H9 (cell line): ENCODE measurements around the gene DGKB. TPM values are rescaled to one million over a fixed set of nuclear protein-coding genes. Genes with fewer than 3 reads are reported as not detected.

Source experiments
- DNase-seq: peaks from one replicate; pipeline ENCODE4 v3.0.0-alpha.2; 2017
- H2AFZ ChIP-seq: one replicate; pipeline ENCODE4 v1.6.1; 2013; ENCODE audit warnings: mild to moderate bottlenecking, low read length, control low read depth, moderate library complexity
- H2AK5ac ChIP-seq: 2 replicates; pipeline ENCODE4 v1.6.1; 2013; ENCODE audit warnings: low read length, control low read depth, mixed read lengths; ENCODE audit not compliant: insufficient read length
- H2BK120ac ChIP-seq: one replicate; pipeline ENCODE4 v1.6.1; 2013; ENCODE audit warnings: low read depth, mild to moderate bottlenecking, low read length, control low read depth, inconsistent platforms; ENCODE audit not compliant: poor library complexity, severe bottlenecking
- H2BK12ac ChIP-seq: 2 replicates; pipeline ENCODE4 v1.6.1; 2013; ENCODE audit warnings: low read length, control low read depth, mixed read lengths, low read depth; ENCODE audit not compliant: insufficient read length
- H2BK15ac ChIP-seq: 2 replicates; pipeline ENCODE4 v1.6.1; 2013; ENCODE audit warnings: low read depth, low read length, control low read depth
- H2BK20ac ChIP-seq: one replicate; pipeline ENCODE4 v1.6.1; 2013; ENCODE audit warnings: low read depth, mild to moderate bottlenecking, low read length, control low read depth, inconsistent platforms; ENCODE audit not compliant: poor library complexity, severe bottlenecking
- H2BK5ac ChIP-seq: 2 replicates; pipeline ENCODE4 v1.6.1; 2013; ENCODE audit warnings: low read length, control low read depth, mixed read lengths; ENCODE audit not compliant: insufficient read length
- H3K14ac ChIP-seq: 2 replicates; pipeline ENCODE4 v1.6.1; 2013; ENCODE audit warnings: low read length, control low read depth; ENCODE audit not compliant: insufficient read depth
- H3K18ac ChIP-seq: 2 replicates; pipeline ENCODE4 v1.6.1; 2013; ENCODE audit warnings: low read depth, mild to moderate bottlenecking, mixed read lengths, low read length, control low read depth; ENCODE audit not compliant: insufficient read length
- H3K23ac ChIP-seq: 2 replicates; pipeline ENCODE4 v1.6.1; 2013; ENCODE audit warnings: low read length, control low read depth, mixed read lengths, low read depth; ENCODE audit not compliant: insufficient read length
- H3K23me2 ChIP-seq: 2 replicates; pipeline ENCODE4 v1.6.1; 2013; ENCODE audit warnings: low read depth, mild to moderate bottlenecking, mixed read lengths, low read length, control low read depth; ENCODE audit not compliant: insufficient read length, poor library complexity, severe bottlenecking
- H3K27ac ChIP-seq: 2 replicates; pipeline ENCODE4 v1.5.1; 2013; ENCODE audit warnings: low read length, control low read depth, mixed read lengths, low read depth; ENCODE audit not compliant: insufficient read length
- H3K27me3 ChIP-seq: 2 replicates; pipeline ENCODE4 v1.6.1; 2013; ENCODE audit warnings: low read length, control low read depth, inconsistent platforms; ENCODE audit not compliant: insufficient read depth
- H3K4ac ChIP-seq: 2 replicates; pipeline ENCODE4 v1.6.1; 2013; ENCODE audit warnings: low read depth, mild to moderate bottlenecking, control low read depth, inconsistent platforms, low read length, moderate library complexity
- H3K4me1 ChIP-seq: 2 replicates; pipeline ENCODE4 v1.6.1; 2013; ENCODE audit warnings: low read length, control low read depth, inconsistent platforms; ENCODE audit not compliant: insufficient read depth
- H3K4me2 ChIP-seq: 2 replicates; pipeline ENCODE4 v1.6.1; 2013; ENCODE audit warnings: low read length, control low read depth, mixed read lengths; ENCODE audit not compliant: insufficient read length, insufficient read depth
- H3K56ac ChIP-seq: 2 replicates; pipeline ENCODE4 v1.6.1; 2013; ENCODE audit warnings: low read depth, mild to moderate bottlenecking, mixed read lengths, low read length, control low read depth; ENCODE audit not compliant: insufficient read length
- H3K79me1 ChIP-seq: 2 replicates; pipeline ENCODE4 v1.6.1; 2013; ENCODE audit warnings: low read depth, mild to moderate bottlenecking, moderate library complexity, low read length, control low read depth, inconsistent platforms; ENCODE audit not compliant: insufficient read depth, poor library complexity, severe bottlenecking
- H3K79me2 ChIP-seq: 2 replicates; pipeline ENCODE4 v1.6.1; 2013; ENCODE audit warnings: low read length, control low read depth, inconsistent platforms; ENCODE audit not compliant: insufficient read depth
- H3K9ac ChIP-seq: 2 replicates; pipeline ENCODE4 v1.6.1; 2013; ENCODE audit warnings: low read length, control low read depth, mixed read lengths; ENCODE audit not compliant: insufficient read length; ENCODE audit errors: extremely low read depth
- H3K9me3 ChIP-seq: one replicate; pipeline ENCODE4 v1.6.1; 2013; ENCODE audit warnings: low read depth, low read length, inconsistent platforms; ENCODE audit not compliant: control insufficient read depth
- H3T11ph ChIP-seq: one replicate; pipeline ENCODE4 v1.6.1; 2013; ENCODE audit warnings: mild to moderate bottlenecking, low read length, control low read depth, inconsistent platforms
- H4K20me1 ChIP-seq: one replicate; pipeline ENCODE4 v1.6.1; 2013; ENCODE audit not compliant: control insufficient read depth, insufficient read length, insufficient read depth
- H4K5ac ChIP-seq: 2 replicates; pipeline ENCODE4 v1.6.1; 2013; ENCODE audit warnings: low read depth, mild to moderate bottlenecking, mixed read lengths, low read length, control low read depth; ENCODE audit not compliant: insufficient read length
- H4K8ac ChIP-seq: replicated peaks from 2 replicates; pipeline ENCODE4 v1.6.1; 2013; ENCODE audit warnings: low read length, control low read depth, mixed read lengths, low read depth; ENCODE audit not compliant: insufficient read length
- H4K91ac ChIP-seq: 2 replicates; pipeline ENCODE4 v1.6.1; 2013; ENCODE audit warnings: low read depth, mild to moderate bottlenecking, moderate library complexity, mixed read lengths, low read length, control low read depth; ENCODE audit not compliant: insufficient read length
- H3K27ac Mint-ChIP-seq, 3 experiments: 2 replicates in 2 of 3; 3 replicates in 1 of 3; pipeline ENCODE4 v1.8.0; 2020 to 2021; ENCODE audit warnings: mixed read lengths in 3 of 3, mild to moderate bottlenecking in 1 of 3, moderate library complexity in 1 of 3
- H3K27me3 Mint-ChIP-seq: 2 replicates; pipeline ENCODE4 v1.8.0; 2021; ENCODE audit warnings: low read depth, mild to moderate bottlenecking, moderate library complexity, mixed read lengths
- H3K36me3 Mint-ChIP-seq, 3 experiments: 2 replicates in 2 of 3; 3 replicates in 1 of 3; pipeline ENCODE4 v1.8.0; 2020 to 2021; ENCODE audit warnings: low read depth in 3 of 3, mixed read lengths in 3 of 3; ENCODE audit not compliant: insufficient read depth in 1 of 3
- H3K4me1 Mint-ChIP-seq, 2 experiments: 2 replicates each; pipeline ENCODE4 v1.8.0; 2020; ENCODE audit warnings: mixed read lengths in 2 of 2
- H3K4me3 Mint-ChIP-seq, 2 experiments: 2 replicates in 1 of 2; 3 replicates in 1 of 2; pipeline ENCODE4 v1.8.0; 2020 to 2021; ENCODE audit warnings: mild to moderate bottlenecking in 2 of 2, mixed read lengths in 2 of 2, moderate library complexity in 1 of 2
- H3K9me3 Mint-ChIP-seq, 2 experiments: 2 replicates in 1 of 2; 3 replicates in 1 of 2; pipeline ENCODE4 v1.8.0; 2020; ENCODE audit warnings: mild to moderate bottlenecking in 2 of 2, mixed read lengths in 2 of 2, moderate library complexity in 1 of 2
- CTCF ChIP-seq: fragments of 200-600 bp; sonication (generic); conservative IDR thresholded peaks from 3 replicates; pipeline ENCODE4 v1.8.0; 2021; ENCODE audit warnings: antibody characterized with exemption, mild to moderate bottlenecking
- WGBS: extraction: QIAGEN DNeasy Blood & Tissue Kit; methylation state at CpG from one replicate; pipeline ENCODE4 v1.1.7; 2013; ENCODE audit warnings: missing lambda C conversion rate, low lambda C conversion rate, mixed read lengths; ENCODE audit not compliant: insufficient read length; ENCODE audit errors: extremely low coverage; 5-methylcytosine and 5-hydroxymethylcytosine counted together
- total RNA-seq: library from RNA; stranded (reverse); gene quantifications from 2 replicates; pipeline ENCODE4 v1.2.1, GENCODE V29; 2021

Gene DGKB
- total RNA-seq, 1 experiment from 2014 or later, result 0.26 TPM

GRCh38 chr7:14521183-14521582 is 381.4 kb downstream of the DGKB start:
- Histone ChIP-seq H4K5ac (no peak overlapping the region), H3K9me3 (no peaks in the 10 kb centered on the region), H3K4ac (no peak overlapping the region), H3K27me3 (no peaks in the 10 kb centered on the region), H2BK5ac (no peak overlapping the region), H4K91ac (no peak overlapping the region), H2AFZ (no peak overlapping the region), H3K14ac (no peak overlapping the region), H3K4me2 (no peak overlapping the region), H3K79me2 (no peaks in the 10 kb centered on the region), H2AK5ac (no peak overlapping the region), H3K56ac (no peak overlapping the region), H2BK120ac (no peak overlapping the region), H3T11ph (no peak overlapping the region), H3K79me1 (no peaks in the 10 kb centered on the region), H2BK15ac (no peak overlapping the region), H3K23me2 (no peaks in the 10 kb centered on the region), H2BK12ac (no peak overlapping the region), H3K9ac (no peak overlapping the region), H2BK20ac (no peak overlapping the region), H3K4me1 (no peaks in the 10 kb centered on the region), H4K8ac (no peak overlapping the region), H3K18ac (no peak overlapping the region), H4K20me1 (no peaks in the 10 kb centered on the region), H3K23ac (no peak overlapping the region), H3K27ac (no peak overlapping the region)
- Mint-ChIP-seq H3K9me3 (peaks cover 2 to 5% of the 10 kb centered on the region in 2 experiments; a peak in 2 of 5 replicates), H3K27ac (no peak overlapping the region), H3K4me1 (no peaks in the 10 kb centered on the region), H3K4me3 (no peak overlapping the region), H3K36me3 (peaks cover 0 to 6% (median 0%) of the 10 kb centered on the region in 3 experiments; a peak in 1 of 7 replicates), H3K27me3 (no peaks in the 10 kb centered on the region)
- WGBS, result no CpG with 5 or more reads among the region's 3 CpGs
- no peak for TF ChIP-seq CTCF
- no peak for DNase-seq
